T-cell (primary cell): ENCODE results near the gene TMPRSS11E. TPM values are rescaled to one million over a fixed set of nuclear protein-coding genes. Genes with fewer than 3 reads are reported as not detected.

Experiments
- ATAC-seq, 4 experiments: fragments of 200-7000 bp in 3 of 4; fragments of 150-1000 bp in 1 of 4; cut with Tn5 transposase; replicated peaks in 1 of 4; 1 replicate in 3 of 4; 2 replicates in 1 of 4; pipeline ENCODE4 v1.10.0; 2021; ENCODE audit warnings: moderate library complexity in 3 of 4, mild to moderate bottlenecking in 2 of 4, moderate number of reproducible peaks in 1 of 4
- CTCF ChIA-PET, 2 donors: fragments of 300-600 bp; sonication (Branson Sonifier 250); formaldehyde crosslinking; loops; one replicate each; lab custom pipeline; 2022; ENCODE audit warnings: antibody characterized with exemption in 2 of 2; lab: Charles Lee
- POLR2A ChIA-PET, 2 donors: fragments of 300-600 bp; sonication (Branson Sonifier 250); formaldehyde crosslinking; loops; one replicate each; lab custom pipeline; 2022; ENCODE audit warnings: antibody characterized with exemption in 2 of 2; lab: Charles Lee
- DNase-seq, 35 experiments: peaks; one replicate each; pipeline versions ENCODE4 v3.0.0 to v3.0.0-alpha.2; 2013 to 2023
- H3K27ac ChIP-seq: one replicate; pipeline ENCODE4 v1.5.1; 2013; ENCODE audit warnings: low read length
- H3K27me3 ChIP-seq, 2 experiments: replicated peaks in 1 of 2; 1 replicate in 1 of 2; 2 replicates in 1 of 2; pipeline versions ENCODE4 v1.6.1 to v1.7.0; 2013; ENCODE audit warnings: low read length in 1 of 2, mixed read lengths in 1 of 2; ENCODE audit not compliant: control insufficient read depth in 2 of 2, insufficient read depth in 2 of 2; ENCODE audit errors: extremely low read depth in 1 of 2
- H3K36me3 ChIP-seq, 2 donors: 1 replicate in 1 of 2; 2 replicates in 1 of 2; pipeline versions ENCODE4 v1.6.1 to v1.7.0; 2013; ENCODE audit warnings: low read length in 1 of 2; ENCODE audit not compliant: control insufficient read depth in 2 of 2, insufficient read depth in 1 of 2; ENCODE audit errors: extremely low read depth in 1 of 2
- H3K4me1 ChIP-seq, 2 experiments: 1 replicate in 1 of 2; 2 replicates in 1 of 2; pipeline versions ENCODE4 v1.6.1 to v1.7.0; 2013; ENCODE audit warnings: low read length in 2 of 2, mixed read lengths in 1 of 2; ENCODE audit not compliant: insufficient read depth in 2 of 2, control insufficient read depth in 1 of 2; ENCODE audit errors: extremely low read depth in 1 of 2
- H3K4me3 ChIP-seq, 2 donors: 1 replicate in 1 of 2; 2 replicates in 1 of 2; pipeline versions ENCODE4 v1.5.1 to v1.7.0; 2013; ENCODE audit warnings: mild to moderate bottlenecking in 2 of 2, low read length in 1 of 2, moderate library complexity in 1 of 2; ENCODE audit not compliant: control insufficient read depth in 1 of 2; ENCODE audit errors: extremely low read depth in 1 of 2
- H3K9me3 ChIP-seq: 2 replicates; pipeline ENCODE4 v1.7.0; 2013
- H3K27ac Mint-ChIP-seq, 2 donors: one replicate each; pipeline ENCODE4 v1.8.0; 2020 to 2021; ENCODE audit warnings: mild to moderate bottlenecking in 2 of 2, mixed read lengths in 2 of 2
- H3K27me3 Mint-ChIP-seq, 2 donors: one replicate each; pipeline ENCODE4 v1.8.0; 2021 to 2022; ENCODE audit warnings: mixed read lengths in 2 of 2
- H3K36me3 Mint-ChIP-seq: one replicate; pipeline ENCODE4 v1.8.0; 2021; ENCODE audit warnings: mixed read lengths
- H3K4me1 Mint-ChIP-seq, 3 donors: one replicate each; pipeline ENCODE4 v1.8.0; 2020 to 2022; ENCODE audit warnings: mixed read lengths in 3 of 3, mild to moderate bottlenecking in 1 of 3
- H3K4me3 Mint-ChIP-seq, 3 donors: one replicate each; pipeline ENCODE4 v1.8.0; 2020 to 2022; ENCODE audit warnings: mild to moderate bottlenecking in 3 of 3, mixed read lengths in 3 of 3, moderate library complexity in 3 of 3
- H3K9me3 Mint-ChIP-seq, 3 donors: one replicate each; pipeline ENCODE4 v1.8.0; 2020 to 2022; ENCODE audit warnings: mixed read lengths in 3 of 3
- WGBS: methylation state at CpG from one replicate; pipeline ENCODE4 v1.1.5; 2013; ENCODE audit warnings: missing lambda C conversion rate; ENCODE audit not compliant: insufficient coverage; 5-methylcytosine and 5-hydroxymethylcytosine counted together
- total RNA-seq, 35 experiments: library from RNA in 6 of 35; stranded (reverse) in 6 of 35; fragments of 120-200 nt in 1 of 35; gene quantifications; one replicate each; pipeline versions ENCODE4 v1.2.1 to v1.2.4 and lab custom pipeline; 2013 to 2026

The TMPRSS11E gene
- total RNA-seq, 5 donors from 2014 or later (not counting 1 experiment from before 2014, with no cell fraction given), result 0.26 TPM; not detected in 4

GRCh38 chr4:68426516-68426915 lies 20.7 kb upstream of the TMPRSS11E start:
- no CpG with 5 or more reads among the region's 3 CpGs for WGBS
- no peak overlapping the region for H3K4me3 Mint-ChIP-seq

DNA sequence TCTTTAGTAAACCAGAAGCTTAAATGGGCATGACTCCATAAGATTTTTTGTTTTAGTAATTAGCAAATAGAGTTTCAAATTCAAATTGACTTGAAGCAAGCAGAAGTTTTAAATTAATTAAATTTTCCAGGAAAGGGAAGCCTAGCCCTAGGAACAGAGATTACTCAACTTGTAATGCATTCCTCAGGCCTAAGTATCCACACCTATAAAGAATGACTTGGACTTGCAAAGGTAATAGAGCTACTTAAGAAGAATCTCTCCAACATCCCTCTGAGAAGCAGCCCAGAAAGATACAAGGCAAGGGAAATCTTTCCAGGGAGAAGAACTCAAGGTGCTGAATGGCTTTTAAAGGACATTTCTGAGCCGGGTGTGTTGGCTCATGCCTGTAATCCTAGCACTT lies 16.9 kb upstream of the TMPRSS11E start:
- H3K4me3 ChIP-seq, result no peak overlapping the region
- no peaks in the 10 kb centered on the region for H3K9me3 ChIP-seq
- ChIA-PET CTCF (no interaction called here), POLR2A (interaction anchor here in 1 of 2 donors (1.0 kb wide), 1 partner anchor 30 kb away, joined by 3 read pairs; no protein-coding TSS in a partner anchor)
- no peak overlapping the region for H3K4me3 Mint-ChIP-seq
- H3K9me3 Mint-ChIP-seq, result peaks cover 0 to 3% (median 3%) of the 10 kb centered on the region in 3 donors
- ATAC-seq, result no peak
- H3K27ac ChIP-seq, result no peak overlapping the region
- no peak for DNase-seq
- no peak overlapping the region for H3K27ac Mint-ChIP-seq
- H3K4me1 Mint-ChIP-seq, result peaks cover 9 to 18% (median 14%) of the 10 kb centered on the region in 3 donors
- no peaks in the 10 kb centered on the region for H3K36me3 Mint-ChIP-seq
- no peaks in the 10 kb centered on the region for H3K36me3 ChIP-seq
- H3K27me3 ChIP-seq, result no peaks in the 10 kb centered on the region
- H3K4me1 ChIP-seq, result peaks cover 0 to 4% of the 10 kb centered on the region in 2 experiments
- WGBS, result 67% methylated on average over 1 of the region's 1 CpG
- no peaks in the 10 kb centered on the region for H3K27me3 Mint-ChIP-seq

More at GRCh38 chr4:68426516-68426915, 20.7 kb upstream of the TMPRSS11E start:
- Mint-ChIP-seq H3K27ac (no peak overlapping the region), H3K36me3 (no peaks in the 10 kb centered on the region), H3K27me3 (no peaks in the 10 kb centered on the region), H3K9me3 (peaks cover 0 to 7% (median 0%) of the 10 kb centered on the region in 3 donors), H3K4me1 (peaks cover 0 to 7% (median 0%) of the 10 kb centered on the region in 3 donors)
- H3K36me3 ChIP-seq, result no peaks in the 10 kb centered on the region
- no peak for ATAC-seq
- H3K4me1 ChIP-seq, result no peaks in the 10 kb centered on the region
- ChIA-PET POLR2A (no interaction called here), CTCF (no interaction called here)
- no peaks in the 10 kb centered on the region for H3K9me3 ChIP-seq
- H3K27ac ChIP-seq, result no peak overlapping the region
- H3K4me3 ChIP-seq, result no peak overlapping the region
- DNase-seq, result no peak
- H3K27me3 ChIP-seq, result no peaks in the 10 kb centered on the region

GRCh38 chr4:68432320-68432719 lies 14.9 kb upstream of the TMPRSS11E start:
- Mint-ChIP-seq H3K27me3 (no peaks in the 10 kb centered on the region), H3K36me3 (no peaks in the 10 kb centered on the region), H3K9me3 (peaks cover 0 to 3% (median 3%) of the 10 kb centered on the region in 3 donors), H3K27ac (no peak overlapping the region), H3K4me1 (peaks cover 23 to 32% (median 27%) of the 10 kb centered on the region in 3 donors), H3K4me3 (no peak overlapping the region)
- POLR2A ChIA-PET, result no interaction called here
- Histone ChIP-seq H3K27me3 (no peaks in the 10 kb centered on the region), H3K36me3 (no peaks in the 10 kb centered on the region), H3K4me1 (peaks cover 10 to 20% of the 10 kb centered on the region in 2 experiments), H3K27ac (no peak overlapping the region), H3K9me3 (no peaks in the 10 kb centered on the region), H3K4me3 (no peak overlapping the region)
- CTCF ChIA-PET, result no interaction called here
- no peak for DNase-seq
- no peak for ATAC-seq

- no peak for DNase-seq
- peaks cover 12 to 22% of the 10 kb centered on the region in 2 experiments for H3K4me1 ChIP-seq
- H3K27ac ChIP-seq, result no peak overlapping the region
- ChIA-PET CTCF (no interaction called here), POLR2A (interaction anchor here in 1 of 2 donors (0.7 kb wide), 1 partner anchor 88 kb away, joined by 3 read pairs; no protein-coding TSS in a partner anchor)
- Mint-ChIP-seq H3K4me3 (no peak overlapping the region), H3K27me3 (no peaks in the 10 kb centered on the region), H3K36me3 (no peaks in the 10 kb centered on the region), H3K27ac (no peak overlapping the region), H3K4me1 (peaks cover 31 to 40% (median 38%) of the 10 kb centered on the region in 3 donors), H3K9me3 (peaks cover 0 to 3% (median 3%) of the 10 kb centered on the region in 3 donors)
- H3K27me3 ChIP-seq, result no peaks in the 10 kb centered on the region
- H3K9me3 ChIP-seq, result no peaks in the 10 kb centered on the region
- ATAC-seq, result no peak
- no peak overlapping the region for H3K4me3 ChIP-seq
- no peaks in the 10 kb centered on the region for H3K36me3 ChIP-seq
- no CpG with 5 or more reads among the region's 5 CpGs for WGBS
These were observed 13.7 kb upstream of the TMPRSS11E start for GRCh38 chr4:68433582-68433981.

DNA sequence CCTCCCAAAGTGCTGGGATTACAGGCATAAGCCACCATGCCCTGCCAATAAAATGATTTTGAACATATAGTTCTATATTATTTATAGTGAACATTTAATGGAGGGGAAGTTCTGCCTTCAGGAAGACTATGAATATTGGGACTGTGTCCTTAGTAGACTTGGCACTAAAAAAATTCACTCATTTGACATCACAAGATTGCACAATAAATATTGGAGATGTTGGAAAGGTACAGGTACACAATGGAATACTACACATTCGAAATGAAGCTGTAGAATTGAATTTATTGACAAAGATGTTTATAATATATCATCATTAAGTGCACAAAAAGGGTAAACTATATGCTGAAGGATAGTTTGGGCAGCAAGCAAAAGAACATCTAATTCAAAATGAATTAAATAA lies 13.0 kb upstream of the TMPRSS11E start:
- Histone ChIP-seq H3K4me1 (peaks cover 17 to 25% of the 10 kb centered on the region in 2 experiments), H3K36me3 (no peaks in the 10 kb centered on the region), H3K9me3 (no peaks in the 10 kb centered on the region), H3K27me3 (no peaks in the 10 kb centered on the region), H3K4me3 (no peak overlapping the region), H3K27ac (no peak overlapping the region)
- H3K4me3 Mint-ChIP-seq, result no peak overlapping the region
- DNase-seq (no peak), ATAC-seq (no peak)
- peaks cover 35 to 43% (median 43%) of the 10 kb centered on the region in 3 donors for H3K4me1 Mint-ChIP-seq
- CTCF ChIA-PET, result no interaction called here
- H3K9me3 Mint-ChIP-seq, result peaks cover 0 to 3% (median 3%) of the 10 kb centered on the region in 3 donors
- no peak overlapping the region for H3K27ac Mint-ChIP-seq
- POLR2A ChIA-PET, result interaction anchor here in 1 of 2 donors (0.6 kb wide), 1 partner anchor 23 kb away, joined by 3 read pairs; no protein-coding TSS in a partner anchor
- no CpG with 5 or more reads among the region's 1 CpG for WGBS
- H3K36me3 Mint-ChIP-seq, result no peaks in the 10 kb centered on the region
- H3K27me3 Mint-ChIP-seq, result no peaks in the 10 kb centered on the region

DNA sequence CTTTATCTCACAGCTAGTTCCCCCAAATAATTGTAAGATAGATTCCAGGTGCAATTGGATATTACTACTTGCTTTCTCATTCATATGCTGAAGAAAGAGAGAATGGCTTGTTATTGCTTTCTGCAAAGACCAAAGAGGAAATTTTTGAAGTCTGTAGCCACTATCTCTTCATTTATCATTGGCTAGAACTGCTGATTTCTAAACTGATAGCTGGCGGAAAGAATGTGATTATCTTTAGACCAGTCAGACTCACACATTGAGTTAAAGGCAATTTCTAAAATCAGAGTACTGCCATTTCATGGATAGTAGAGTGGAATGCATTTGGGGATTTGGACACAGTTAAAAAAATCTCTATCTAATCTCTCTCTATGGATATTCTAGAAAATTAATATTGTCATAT lies 12.4 kb upstream of the TMPRSS11E start:
- Mint-ChIP-seq H3K36me3 (no peaks in the 10 kb centered on the region), H3K4me1 (peaks cover 39 to 47% (median 46%) of the 10 kb centered on the region in 3 donors), H3K4me3 (no peak overlapping the region), H3K27me3 (no peaks in the 10 kb centered on the region), H3K27ac (peak overlapping the region; percentile 36 to 70), H3K9me3 (peaks cover 0 to 3% (median 3%) of the 10 kb centered on the region in 3 donors)
- no peak overlapping the region for H3K4me3 ChIP-seq
- ChIA-PET POLR2A (no interaction called here), CTCF (interaction anchor here in 1 of 2 donors (0.6 kb wide), 1 partner anchor 59 kb away, joined by 3 read pairs; no protein-coding TSS in a partner anchor)
- ATAC-seq (no peak), DNase-seq (no peak)
- H3K9me3 ChIP-seq, result no peaks in the 10 kb centered on the region
- H3K4me1 ChIP-seq, result peaks cover 20 to 25% of the 10 kb centered on the region in 2 experiments
- H3K27me3 ChIP-seq, result no peaks in the 10 kb centered on the region
- no peaks in the 10 kb centered on the region for H3K36me3 ChIP-seq
- no peak overlapping the region for H3K27ac ChIP-seq
- no CpG with 5 or more reads among the region's 1 CpG for WGBS
